A673 (cell line): Measurements from ENCODE around the gene KCNIP1.

Experiments
- EZH2 ChIP-seq: fragments of 200-600 bp; sonication (generic); IDR thresholded peaks from 2 replicates; pipeline ENCODE4 v1.6.1; 2017; ENCODE audit warnings: borderline replicate concordance, low read depth, mild to moderate bottlenecking, mixed read lengths, antibody characterized with exemption, low read length; ENCODE audit not compliant: poor library complexity, severe bottlenecking
- TF ChIP-seq, protein P1 (sequence below): fragments of 300-800, 200-600 bp; sonication (generic); conservative IDR thresholded peaks from 2 replicates; pipeline ENCODE4 v1.5.1; 2017; ENCODE audit warnings: low read depth, mild to moderate bottlenecking, antibody characterized with exemption, low read length, moderate library complexity, mixed read lengths

- TF ChIP-seq, protein P1, sequence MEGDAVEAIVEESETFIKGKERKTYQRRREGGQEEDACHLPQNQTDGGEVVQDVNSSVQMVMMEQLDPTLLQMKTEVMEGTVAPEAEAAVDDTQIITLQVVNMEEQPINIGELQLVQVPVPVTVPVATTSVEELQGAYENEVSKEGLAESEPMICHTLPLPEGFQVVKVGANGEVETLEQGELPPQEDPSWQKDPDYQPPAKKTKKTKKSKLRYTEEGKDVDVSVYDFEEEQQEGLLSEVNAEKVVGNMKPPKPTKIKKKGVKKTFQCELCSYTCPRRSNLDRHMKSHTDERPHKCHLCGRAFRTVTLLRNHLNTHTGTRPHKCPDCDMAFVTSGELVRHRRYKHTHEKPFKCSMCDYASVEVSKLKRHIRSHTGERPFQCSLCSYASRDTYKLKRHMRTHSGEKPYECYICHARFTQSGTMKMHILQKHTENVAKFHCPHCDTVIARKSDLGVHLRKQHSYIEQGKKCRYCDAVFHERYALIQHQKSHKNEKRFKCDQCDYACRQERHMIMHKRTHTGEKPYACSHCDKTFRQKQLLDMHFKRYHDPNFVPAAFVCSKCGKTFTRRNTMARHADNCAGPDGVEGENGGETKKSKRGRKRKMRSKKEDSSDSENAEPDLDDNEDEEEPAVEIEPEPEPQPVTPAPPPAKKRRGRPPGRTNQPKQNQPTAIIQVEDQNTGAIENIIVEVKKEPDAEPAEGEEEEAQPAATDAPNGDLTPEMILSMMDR: no peak
- TF ChIP-seq EZH2: no peak
These were observed 13.6 kb downstream of the KCNIP1 start for GRCh38 chr5:170517411-170517810.
